Endothelial cell of umbilical vein (primary cell): Measurements from ENCODE around the gene P2RY8.

Source experiments
- EZH2 ChIP-seq: IDR thresholded peaks from 2 replicates; pipeline ENCODE4 v1.6.1; 2012; ENCODE audit warnings: borderline replicate concordance, low read depth, mild to moderate bottlenecking, moderate library complexity, low read length, inconsistent platforms; ENCODE audit not compliant: severe bottlenecking
- MAX ChIP-seq: IDR thresholded peaks from 2 replicates; pipeline ENCODE4 v1.6.1; 2011; ENCODE audit not compliant: insufficient read depth, insufficient read length
- POLR2A ChIP-seq: IDR thresholded peaks from 2 replicates; pipeline ENCODE4 v1.6.1; 2012; ENCODE audit warnings: low read depth, mild to moderate bottlenecking, control low read depth, low read length
- TF ChIP-seq, protein P1 (sequence below), 2 donors: IDR thresholded peaks; 1 replicate in 1 of 2; 2 replicates in 1 of 2; pipeline ENCODE4 v1.5.1; 2011; ENCODE audit warnings: low read length in 2 of 2, mild to moderate bottlenecking in 2 of 2, moderate library complexity in 2 of 2, control low read depth in 1 of 2, inconsistent platforms in 1 of 2, low read depth in 1 of 2; ENCODE audit not compliant: insufficient read depth in 1 of 2; ENCODE audit errors: extremely low read depth in 1 of 2

GRCh38 chrX:1496076-1496475 lies 40.9 kb downstream of the P2RY8 start:
- TF ChIP-seq EZH2 = no peak
- no peak for TF ChIP-seq POLR2A
- TF ChIP-seq MAX = no peak
- TF ChIP-seq, protein P1, sequence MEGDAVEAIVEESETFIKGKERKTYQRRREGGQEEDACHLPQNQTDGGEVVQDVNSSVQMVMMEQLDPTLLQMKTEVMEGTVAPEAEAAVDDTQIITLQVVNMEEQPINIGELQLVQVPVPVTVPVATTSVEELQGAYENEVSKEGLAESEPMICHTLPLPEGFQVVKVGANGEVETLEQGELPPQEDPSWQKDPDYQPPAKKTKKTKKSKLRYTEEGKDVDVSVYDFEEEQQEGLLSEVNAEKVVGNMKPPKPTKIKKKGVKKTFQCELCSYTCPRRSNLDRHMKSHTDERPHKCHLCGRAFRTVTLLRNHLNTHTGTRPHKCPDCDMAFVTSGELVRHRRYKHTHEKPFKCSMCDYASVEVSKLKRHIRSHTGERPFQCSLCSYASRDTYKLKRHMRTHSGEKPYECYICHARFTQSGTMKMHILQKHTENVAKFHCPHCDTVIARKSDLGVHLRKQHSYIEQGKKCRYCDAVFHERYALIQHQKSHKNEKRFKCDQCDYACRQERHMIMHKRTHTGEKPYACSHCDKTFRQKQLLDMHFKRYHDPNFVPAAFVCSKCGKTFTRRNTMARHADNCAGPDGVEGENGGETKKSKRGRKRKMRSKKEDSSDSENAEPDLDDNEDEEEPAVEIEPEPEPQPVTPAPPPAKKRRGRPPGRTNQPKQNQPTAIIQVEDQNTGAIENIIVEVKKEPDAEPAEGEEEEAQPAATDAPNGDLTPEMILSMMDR (IDR thresholded peaks at IDR 0.05; ENCODE audit: extremely low read depth in 1 of 2, insufficient read depth in 1 of 2, low read depth in 1 of 2, low read length in 2 of 2) = no peak
